NB4 (cell line): ENCODE measurements around the gene PLEK.

ENCODE experiments used
- DNase-seq: peaks from one replicate; pipeline ENCODE4 v3.0.0; 2010; ENCODE audit warnings: low read depth
- H3K4me3 ChIP-seq: one replicate; pipeline ENCODE4 v1.5.1; 2011; ENCODE audit warnings: mild to moderate bottlenecking, low read depth, low read length, moderate library complexity
- MYC ChIP-seq: IDR thresholded peaks from 2 replicates; pipeline ENCODE4 v1.6.1; 2011; ENCODE audit warnings: low read depth, low read length
- POLR2A ChIP-seq: IDR thresholded peaks from 2 replicates; pipeline ENCODE4 v1.6.1; 2011; ENCODE audit warnings: mild to moderate bottlenecking; ENCODE audit not compliant: insufficient read length; ENCODE audit errors: extremely low read depth
- TF ChIP-seq, protein P1 (sequence below): IDR thresholded peaks from one replicate; pipeline ENCODE4 v1.5.1; 2012; ENCODE audit warnings: low read depth, low read length
- TF ChIP-seq, protein P2 (sequence below): IDR thresholded peaks from 2 replicates; pipeline ENCODE4 v1.6.1; 2011; ENCODE audit warnings: low read depth, low read length

The PLEK gene

GRCh38 chr2:68367953-68368653 lies 3.0 kb downstream of the PLEK start:
- peak overlapping the region; percentile 98 for H3K4me3 ChIP-seq
- TF ChIP-seq MYC (no peak), POLR2A (no peak)
- TF ChIP-seq, protein P1, sequence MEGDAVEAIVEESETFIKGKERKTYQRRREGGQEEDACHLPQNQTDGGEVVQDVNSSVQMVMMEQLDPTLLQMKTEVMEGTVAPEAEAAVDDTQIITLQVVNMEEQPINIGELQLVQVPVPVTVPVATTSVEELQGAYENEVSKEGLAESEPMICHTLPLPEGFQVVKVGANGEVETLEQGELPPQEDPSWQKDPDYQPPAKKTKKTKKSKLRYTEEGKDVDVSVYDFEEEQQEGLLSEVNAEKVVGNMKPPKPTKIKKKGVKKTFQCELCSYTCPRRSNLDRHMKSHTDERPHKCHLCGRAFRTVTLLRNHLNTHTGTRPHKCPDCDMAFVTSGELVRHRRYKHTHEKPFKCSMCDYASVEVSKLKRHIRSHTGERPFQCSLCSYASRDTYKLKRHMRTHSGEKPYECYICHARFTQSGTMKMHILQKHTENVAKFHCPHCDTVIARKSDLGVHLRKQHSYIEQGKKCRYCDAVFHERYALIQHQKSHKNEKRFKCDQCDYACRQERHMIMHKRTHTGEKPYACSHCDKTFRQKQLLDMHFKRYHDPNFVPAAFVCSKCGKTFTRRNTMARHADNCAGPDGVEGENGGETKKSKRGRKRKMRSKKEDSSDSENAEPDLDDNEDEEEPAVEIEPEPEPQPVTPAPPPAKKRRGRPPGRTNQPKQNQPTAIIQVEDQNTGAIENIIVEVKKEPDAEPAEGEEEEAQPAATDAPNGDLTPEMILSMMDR: no peak
- TF ChIP-seq, protein P2, sequence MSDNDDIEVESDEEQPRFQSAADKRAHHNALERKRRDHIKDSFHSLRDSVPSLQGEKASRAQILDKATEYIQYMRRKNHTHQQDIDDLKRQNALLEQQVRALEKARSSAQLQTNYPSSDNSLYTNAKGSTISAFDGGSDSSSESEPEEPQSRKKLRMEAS: no peak
- DNase-seq: peak; percentile 91

DNA sequence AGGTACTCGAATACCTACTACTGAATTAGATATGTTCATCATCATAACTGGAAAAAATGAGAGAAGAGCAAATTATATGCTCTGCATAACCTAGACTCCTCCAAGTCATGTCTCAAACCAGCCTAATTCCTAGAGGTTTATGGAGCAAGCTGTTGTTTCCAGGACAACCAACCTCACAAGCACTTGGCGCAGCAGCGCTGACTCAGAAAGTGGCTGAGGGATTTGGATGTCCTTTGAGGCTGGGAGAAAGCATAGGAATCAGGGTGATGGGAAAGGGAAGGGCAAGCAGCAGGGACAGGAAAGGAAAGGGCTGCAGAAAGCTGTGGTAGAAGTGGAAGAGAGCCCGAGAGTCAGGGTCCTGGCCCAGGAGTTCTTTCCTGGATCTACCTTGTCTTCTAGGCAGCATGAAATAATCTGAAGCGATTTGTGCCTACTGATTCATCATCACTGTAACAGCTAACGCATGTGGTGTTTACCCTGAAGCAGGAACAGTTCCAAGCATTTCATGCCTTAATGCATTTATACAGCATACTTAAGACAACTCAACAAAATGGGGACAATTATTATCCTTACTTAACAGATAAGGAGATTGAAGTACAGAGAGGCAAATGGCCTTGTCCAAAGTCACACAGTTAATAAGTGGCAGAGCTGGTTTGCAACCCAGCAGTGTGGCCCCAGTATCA lies 3.7 kb downstream of the PLEK start:
- no peak for TF ChIP-seq POLR2A
- no peak for TF ChIP-seq MYC
- TF ChIP-seq, protein P2: no peak
- TF ChIP-seq, protein P1: no peak
- DNase-seq: peak; percentile 52
- H3K4me3 ChIP-seq: peak overlapping the region; percentile 98

DNA sequence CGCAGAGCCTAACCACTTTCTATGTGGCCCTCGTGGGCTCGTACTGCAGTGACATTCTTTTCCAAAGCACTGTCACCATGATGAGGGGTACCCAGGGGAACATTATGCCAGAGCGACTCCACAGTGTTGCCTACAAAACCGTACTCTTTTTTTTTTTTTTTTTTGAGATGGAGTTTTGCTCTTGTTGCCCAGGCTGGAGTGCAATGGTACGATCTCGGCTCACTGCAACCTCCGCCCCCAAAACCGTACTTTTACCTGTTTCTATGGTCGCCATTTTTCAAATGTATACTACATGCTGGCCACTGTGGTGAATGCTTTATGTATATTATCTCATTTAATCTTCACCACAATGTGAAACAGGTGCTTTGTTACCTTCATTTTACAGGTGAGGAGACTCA lies 4.3 kb downstream of the PLEK start:
- TF ChIP-seq MYC: no peak
- TF ChIP-seq, protein P2: no peak
- TF ChIP-seq, protein P1: no peak
- TF ChIP-seq POLR2A: no peak
- peak overlapping the region; percentile 98 for H3K4me3 ChIP-seq
- DNase-seq: no peak

DNA sequence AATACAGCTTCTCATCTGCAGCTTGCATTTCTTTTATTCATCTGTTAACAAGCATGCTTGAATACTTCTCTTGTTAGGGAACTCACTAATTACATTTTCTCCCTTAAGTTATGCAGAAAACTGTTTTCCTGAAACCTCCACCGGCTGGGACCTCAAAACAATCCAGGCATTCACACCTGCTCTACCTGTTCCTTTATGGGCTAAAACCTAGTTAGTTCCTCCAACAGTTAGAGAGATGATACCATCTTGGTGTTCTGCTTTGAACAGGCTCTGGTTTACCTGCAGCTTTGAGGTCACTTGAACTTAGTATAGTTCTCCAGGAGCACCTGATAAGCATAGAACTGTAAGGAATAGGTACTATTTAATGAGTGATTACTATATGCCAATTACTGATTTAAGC lies 6.1 kb downstream of the PLEK start:
- TF ChIP-seq, protein P1: no peak
- TF ChIP-seq MYC (no peak), POLR2A (no peak)
- TF ChIP-seq, protein P2: no peak
- DNase-seq: no peak
- peak overlapping the region; percentile 29 for H3K4me3 ChIP-seq

DNA sequence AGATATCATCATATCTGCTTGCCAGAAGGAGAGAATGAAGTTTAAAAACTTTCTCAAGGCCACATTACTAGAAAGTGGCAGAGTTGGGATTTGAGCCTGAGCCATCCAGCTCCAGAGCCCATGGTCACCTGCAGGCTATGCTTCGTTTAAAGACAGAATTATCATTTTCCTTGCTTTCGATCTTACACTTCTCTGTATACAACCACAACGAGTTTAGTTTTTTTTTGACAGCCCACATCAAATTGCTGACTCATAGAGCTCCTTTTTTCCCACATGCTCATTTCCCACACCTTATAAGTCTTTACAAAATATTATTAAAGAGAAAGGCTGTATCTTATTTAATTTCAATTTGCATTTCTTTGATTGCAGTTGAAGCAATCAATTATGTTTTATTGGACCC lies 6.5 kb downstream of the PLEK start:
- peak overlapping the region; percentile 29 for H3K4me3 ChIP-seq
- TF ChIP-seq POLR2A: no peak
- TF ChIP-seq MYC: no peak
- TF ChIP-seq, protein P2: no peak
- TF ChIP-seq, protein P1: no peak
- DNase-seq: no peak
